Dermis microvascular lymphatic vessel endothelial cell (primary cell): ENCODE data around the gene ZNF516. TPM values are rescaled to one million over a fixed set of nuclear protein-coding genes. Genes with fewer than 3 reads are reported as not detected.

Source experiments
- DNase-seq, 2 donors: peaks; one replicate each; pipeline versions ENCODE4 v3.0.0 to v3.0.0-alpha.2; 2010; ENCODE audit warnings: low read depth in 2 of 2
- total RNA-seq: library from RNA; depleted of rRNA; stranded (reverse); fragments of >200 nt; gene quantifications from 2 replicates; pipeline ENCODE4 v1.2.1, GENCODE V29; 2014

The ZNF516 gene
- total RNA-seq, 1 donor from 2014 or later, result 8.2 TPM

DNA sequence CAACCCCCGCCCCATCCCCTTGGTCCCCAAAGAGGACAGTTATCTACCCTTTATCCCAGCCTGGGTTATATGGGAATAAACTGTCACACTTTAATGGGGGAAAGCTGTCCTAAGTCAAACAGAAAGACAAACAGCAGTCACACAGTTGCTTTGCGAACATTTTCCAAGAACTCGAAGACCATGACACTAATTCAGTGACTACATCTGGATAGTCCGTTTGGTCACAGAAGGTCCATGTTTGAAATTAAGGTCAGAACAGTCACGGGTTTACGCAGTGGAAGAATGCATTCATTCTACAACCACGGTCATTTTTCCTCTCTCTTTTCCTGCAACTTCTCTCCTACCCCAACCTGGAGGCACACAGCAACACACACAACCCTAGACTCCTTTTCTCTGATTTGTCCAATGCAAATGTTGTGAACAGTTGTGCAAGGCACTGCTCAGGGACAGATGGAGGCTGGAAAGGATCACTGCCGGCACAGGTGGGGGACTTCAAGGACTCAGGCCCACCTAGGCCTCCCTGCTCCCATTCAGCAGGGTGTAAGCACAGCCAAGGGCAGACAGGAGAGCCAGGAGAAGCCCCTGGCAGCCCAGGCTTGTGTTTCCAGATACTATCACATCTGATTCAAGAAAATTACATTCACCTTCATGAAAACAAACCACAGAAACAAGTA lies 39.9 kb downstream of the ZNF516 start:
- DNase-seq, result no peak

DNA sequence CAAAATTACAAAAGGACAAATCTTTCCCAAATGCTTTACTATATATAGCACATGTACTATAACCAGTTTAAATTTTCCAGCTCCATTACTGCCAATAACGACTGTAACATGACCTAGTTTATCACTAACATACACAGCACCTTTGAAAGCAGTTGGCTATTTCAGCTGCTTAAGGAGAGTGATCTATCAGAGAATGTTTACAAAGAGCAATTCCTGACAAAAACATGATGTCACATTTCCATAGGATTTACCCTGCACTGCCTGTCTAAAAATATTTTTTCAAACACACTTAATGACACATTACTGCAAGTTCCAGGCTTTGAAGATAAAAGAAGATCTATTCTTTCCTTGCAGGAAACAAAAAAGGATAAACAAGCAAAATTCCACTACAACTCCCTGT lies 40.6 kb downstream of the ZNF516 start:
- no peak for DNase-seq

DNA sequence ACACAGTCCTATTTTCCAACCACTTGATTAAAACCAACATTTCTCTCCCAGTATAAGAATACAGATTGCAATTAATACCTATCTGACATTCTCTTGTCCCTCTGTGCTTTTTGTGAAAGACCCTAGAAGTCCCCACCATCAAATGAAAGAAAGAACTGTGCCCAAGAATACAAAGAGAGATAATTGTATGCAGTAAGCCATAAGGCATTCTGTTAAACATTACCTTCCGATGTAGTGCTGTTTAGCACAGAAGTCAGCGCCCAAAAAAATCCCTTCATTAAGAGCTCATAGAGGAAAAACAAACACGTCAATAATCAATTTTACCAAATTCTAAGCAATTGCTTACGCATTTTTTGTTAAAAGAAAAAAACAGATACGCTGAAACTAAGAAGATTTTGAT lies 41.1 kb downstream of the ZNF516 start:
- no peak for DNase-seq

DNA sequence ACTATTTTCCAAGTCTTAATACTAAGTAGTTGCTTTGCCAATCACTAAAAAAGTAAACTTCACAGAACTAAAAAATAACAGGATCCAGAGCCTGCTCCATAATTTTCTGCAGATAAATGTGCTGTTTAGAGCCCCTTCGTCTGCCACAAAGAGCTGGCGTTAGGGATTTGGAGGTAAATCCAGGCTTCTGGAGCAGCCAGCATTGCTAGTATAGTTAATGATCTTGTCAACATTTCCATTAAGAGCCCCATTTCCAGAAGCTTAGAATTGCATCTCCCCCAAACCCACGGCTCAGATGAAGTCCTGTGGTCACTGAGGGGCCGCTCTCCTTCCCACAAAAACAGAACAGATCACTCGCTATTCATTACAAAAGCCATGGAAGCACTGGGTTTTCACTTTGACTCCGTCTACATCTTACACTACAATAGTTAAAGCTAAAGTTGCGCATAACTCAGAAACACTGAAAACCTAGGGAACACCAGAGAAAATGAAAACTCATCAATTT lies 41.9 kb downstream of the ZNF516 start:
- DNase-seq, result no peak

DNA sequence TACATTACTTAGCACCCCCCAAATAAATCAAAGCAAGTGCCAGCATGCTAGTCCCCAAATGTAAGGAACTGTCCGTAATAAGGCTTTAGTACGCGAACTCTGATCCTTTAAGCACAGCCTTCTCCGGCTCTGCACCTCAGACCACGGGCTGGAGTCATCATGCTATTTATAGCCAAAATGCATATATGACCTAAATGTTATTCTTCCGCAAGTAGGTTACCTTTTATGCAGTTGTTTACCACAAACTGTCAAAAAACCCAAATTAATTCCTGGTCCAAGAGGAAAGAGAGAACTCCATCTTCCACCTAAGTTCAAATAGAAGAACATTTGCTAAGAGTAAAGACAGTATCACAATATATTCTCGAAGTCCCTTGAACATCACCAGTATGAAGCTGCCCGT lies 42.7 kb downstream of the ZNF516 start:
- no peak for DNase-seq

DNA sequence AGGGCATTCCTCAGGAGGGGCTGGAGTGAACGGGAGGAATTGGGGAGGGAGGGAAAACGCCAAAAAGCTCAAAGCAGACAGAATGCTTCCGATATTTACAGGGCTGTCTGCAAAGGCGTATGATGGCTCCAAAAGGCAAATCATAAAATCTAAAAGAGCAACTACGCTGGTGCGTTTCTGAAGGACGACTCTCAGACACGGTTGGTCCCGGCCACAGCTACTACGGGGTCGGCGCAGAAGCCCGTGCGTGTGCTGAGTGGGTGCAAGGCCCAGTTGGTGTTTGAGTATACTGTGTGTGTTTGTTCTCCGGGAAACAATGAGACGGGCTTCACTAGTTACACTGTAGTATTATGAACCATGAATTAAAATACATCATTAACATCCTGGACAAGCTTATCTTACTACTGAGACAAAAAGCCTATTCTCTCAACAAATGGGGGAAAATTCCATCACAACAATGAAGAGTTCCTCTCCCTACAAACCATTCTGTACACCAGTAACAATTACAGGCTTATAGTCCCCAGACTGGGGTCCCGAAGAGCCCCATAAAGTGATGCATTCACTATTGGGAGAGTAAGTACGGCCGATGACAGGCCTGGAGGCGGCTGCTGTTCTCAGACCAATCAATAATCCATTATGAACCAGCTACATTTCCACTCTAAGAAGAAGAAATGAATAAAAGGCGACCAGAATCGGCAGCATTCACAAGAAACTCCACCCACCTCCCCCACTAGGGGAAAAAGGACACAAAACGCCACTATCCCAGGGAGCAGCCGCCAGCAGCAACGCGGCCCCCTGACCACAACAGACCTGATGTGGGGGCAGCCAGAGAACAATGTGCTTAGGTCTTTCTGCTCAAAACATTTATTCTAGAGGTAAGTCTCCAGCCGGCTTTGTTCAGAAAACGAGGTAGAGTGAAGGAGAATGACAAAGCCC lies 43.4 kb downstream of the ZNF516 start:
- DNase-seq, result peak in 1 of 2 donors; percentile 19

DNA sequence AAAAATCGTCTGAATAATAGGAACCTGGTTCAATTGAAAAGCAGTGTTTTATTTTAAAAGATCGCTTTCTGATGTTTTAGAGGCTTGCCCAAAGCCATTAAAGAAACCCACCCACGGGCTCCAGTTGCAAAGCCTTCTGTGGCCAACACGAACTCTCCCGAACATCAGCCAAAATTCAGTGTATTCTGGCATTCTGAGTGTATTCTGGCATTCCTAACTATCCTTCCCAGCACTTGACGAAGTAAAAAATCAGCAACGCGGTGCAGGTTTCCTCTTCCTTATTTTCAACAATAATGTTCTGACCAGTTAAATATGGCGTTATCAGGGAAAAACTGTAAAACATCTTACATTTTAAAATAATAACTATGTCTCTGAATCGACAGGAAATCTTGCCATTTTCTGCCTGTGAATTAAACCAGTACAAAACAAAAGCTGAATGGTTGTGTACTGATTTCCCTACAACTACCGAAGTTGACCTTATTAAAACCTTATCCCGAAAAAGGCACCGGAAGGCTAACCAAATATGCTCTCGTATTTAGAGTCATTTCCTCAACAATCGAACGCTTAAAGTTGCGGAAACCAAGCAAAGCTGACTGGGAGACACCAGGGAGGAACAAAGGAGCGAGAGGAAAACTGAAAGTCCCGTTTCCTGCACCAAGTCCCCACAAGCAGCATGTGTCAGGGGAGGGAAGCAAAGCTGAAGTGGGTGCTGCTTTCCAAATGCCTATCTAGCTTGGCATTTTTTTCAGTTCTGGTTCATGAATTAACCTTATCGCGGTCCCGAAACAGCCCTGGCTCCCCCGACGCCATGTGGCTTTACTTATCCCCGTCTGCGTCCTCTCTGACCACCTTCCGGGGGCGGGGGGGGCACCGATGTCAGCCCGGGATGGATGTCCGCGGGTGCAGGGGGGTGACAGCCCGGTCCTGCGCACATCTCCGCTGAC lies 44.3 kb downstream of the ZNF516 start:
- DNase-seq, result peak; percentile 59 to 64

DNA sequence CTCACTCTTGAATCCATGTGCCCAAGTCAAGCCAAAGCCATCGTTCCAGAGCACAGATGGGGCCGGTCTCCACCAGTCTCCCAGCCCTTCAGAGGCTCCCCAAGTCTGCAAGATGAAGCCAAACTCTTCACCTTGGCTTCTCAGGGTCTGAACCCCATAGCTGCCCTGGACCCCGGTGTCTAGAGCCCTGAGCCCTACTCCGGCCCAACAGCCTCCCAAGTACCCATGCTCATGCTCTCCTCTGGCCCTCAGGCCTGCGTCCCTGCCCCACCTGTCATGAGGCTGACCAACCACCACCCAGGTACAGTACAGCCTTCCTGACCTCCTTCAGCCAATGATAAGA lies 46.0 kb downstream of the ZNF516 start:
- no peak for DNase-seq

DNA sequence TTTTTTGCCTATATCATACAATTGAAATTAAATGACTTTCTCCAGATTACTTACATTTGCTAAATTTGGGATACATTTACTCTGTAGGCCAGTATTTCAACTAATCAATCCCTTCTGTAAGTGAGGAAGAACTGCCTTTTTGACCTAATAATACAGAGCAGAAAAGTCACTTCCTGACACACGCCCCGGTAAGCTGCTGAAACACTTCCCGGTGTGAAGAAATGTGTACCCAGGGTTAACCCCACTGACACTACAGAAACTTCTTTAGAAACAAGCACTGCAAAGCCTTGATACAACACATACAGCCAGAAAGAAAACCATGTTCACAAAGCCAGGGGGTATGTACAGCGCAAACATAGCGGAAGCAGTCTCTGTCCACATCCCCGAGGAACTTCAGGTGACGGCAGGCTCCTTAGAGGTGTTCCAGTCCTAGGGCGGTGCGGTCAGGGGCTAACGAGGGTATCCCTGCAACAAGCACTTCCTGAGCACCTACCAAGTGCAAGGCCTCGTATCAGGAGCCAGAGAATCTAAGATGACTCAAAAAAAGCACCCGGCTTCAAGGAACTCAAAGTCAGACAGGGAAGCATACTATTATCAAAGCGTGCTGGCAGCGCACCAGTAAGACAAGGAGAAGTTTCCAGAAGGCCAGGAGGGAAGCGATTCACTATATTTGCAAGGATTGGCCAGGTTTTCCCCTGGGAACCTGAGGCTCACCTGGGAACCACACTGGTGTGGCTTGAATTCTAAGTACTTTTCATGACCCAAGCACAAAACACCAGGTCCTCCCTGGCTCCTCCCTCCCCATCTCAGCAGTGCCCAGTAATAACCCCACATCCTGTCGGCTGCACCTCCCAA lies 46.6 kb downstream of the ZNF516 start:
- no peak for DNase-seq

DNA sequence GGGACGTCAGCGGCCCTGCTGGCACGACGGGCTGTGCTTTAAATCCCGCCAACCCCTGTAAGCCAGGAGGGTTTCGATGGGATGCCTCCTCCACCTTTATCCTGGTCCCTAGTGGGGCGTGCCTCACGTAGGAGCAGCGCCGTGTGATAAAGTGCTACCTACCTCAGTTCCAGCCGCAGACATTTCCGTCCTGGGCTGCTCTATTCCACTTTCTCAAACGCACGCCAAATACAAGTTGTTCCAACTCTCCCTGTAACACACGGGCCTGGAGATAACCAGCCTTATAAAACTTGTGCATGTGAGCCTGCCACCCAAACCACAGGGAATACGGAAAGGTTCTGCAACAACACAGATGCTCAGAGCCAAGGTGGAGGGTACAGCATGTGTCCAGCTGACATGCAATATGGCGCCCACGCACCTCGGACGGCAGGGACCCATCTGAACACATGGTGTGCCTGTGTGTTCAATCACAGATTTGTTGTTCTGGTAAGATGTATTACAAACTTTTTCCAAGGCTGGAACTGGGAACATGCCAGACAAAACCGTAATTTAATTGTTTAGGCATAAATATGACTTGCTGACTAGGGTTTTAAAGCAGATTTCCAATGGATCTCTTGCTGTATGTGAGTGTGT lies 47.7 kb downstream of the ZNF516 start:
- no peak for DNase-seq

DNA sequence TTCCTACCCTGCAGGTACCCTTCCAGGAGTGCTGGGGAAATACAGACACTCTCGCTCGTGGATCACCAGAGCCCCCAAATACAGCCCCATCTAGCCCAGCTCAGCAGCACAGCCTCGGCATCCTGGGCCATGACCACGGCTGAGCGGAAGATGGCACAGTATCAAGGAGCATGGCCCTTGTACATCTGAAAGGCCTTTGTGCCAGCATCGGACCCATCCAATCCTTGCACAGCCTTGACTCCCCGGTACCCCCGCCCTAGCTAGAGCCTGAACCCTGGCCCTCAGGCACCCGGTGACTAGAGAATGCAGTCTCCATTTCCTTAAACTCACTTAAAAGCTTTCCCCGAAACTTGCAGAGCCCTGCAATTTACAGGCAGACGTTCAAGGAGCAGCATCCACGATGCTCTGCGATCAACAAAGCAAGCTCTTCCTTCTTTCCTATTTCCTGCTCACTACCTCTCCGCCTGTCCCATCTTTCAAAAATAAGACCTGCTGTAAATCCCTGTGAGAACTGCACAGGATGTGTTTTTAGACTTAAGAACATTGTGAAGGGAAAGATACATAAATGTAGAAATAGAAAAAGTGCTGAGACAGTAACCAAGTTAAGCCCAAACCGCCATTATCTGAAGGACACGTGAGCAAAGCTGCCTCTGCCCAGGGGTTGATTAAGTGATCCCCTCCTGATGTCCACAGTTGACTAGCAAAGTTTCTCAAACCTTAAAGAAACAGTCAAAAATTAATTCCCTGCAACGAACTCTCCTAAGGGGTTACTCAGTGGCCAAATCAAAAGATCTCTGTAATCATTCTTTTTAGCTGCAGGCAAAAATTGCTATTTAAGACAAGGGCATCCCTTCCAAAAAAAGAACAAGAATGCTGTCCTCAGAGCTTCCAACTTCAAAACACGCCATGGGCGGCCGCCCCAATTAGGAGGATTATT lies 48.5 kb downstream of the ZNF516 start:
- DNase-seq, result no peak

DNA sequence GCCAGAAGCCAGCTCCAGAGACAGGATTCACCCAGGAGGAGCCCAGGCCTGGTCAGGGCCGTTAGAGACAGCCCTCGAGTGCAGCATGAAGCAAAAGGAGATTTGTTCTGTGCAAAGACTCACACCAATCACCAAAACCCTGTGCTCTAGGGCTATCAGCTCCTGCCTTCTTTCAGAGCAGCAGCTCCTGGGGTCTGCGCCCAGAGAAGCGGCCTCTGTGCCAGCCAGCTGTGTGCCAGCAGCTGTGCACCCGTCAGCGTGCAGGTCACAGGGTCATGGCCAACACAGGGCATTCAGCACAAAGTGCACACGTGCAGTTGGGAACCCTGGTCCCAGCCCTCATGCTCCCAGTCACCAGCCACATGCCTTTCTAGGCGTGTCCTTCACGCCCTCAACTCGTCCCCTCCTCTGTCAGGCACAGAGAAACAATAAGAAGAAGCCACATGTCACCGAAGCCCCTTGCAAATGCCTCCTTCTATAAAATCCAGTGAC lies 49.3 kb downstream of the ZNF516 start:
- DNase-seq, result no peak

DNA sequence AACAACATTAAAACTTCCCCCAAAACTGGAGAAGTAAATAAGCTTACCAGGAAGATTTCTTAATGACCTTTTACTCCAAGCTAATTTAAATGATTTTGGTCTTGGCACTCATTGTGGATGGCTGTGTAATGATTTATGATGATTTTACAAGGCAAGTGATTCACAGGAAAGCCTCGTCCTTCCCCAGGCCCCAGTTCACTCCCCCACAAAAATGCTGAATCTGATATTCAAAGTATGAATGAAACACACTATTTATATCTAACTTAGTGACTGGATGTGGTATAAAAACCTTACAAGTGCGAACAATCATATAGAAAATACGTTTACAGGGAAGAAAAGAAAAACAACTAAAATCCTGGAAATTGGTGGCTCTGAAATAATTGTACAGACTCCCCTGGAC lies 49.8 kb downstream of the ZNF516 start:
- DNase-seq, result peak in 1 of 2 donors; percentile 11

DNA sequence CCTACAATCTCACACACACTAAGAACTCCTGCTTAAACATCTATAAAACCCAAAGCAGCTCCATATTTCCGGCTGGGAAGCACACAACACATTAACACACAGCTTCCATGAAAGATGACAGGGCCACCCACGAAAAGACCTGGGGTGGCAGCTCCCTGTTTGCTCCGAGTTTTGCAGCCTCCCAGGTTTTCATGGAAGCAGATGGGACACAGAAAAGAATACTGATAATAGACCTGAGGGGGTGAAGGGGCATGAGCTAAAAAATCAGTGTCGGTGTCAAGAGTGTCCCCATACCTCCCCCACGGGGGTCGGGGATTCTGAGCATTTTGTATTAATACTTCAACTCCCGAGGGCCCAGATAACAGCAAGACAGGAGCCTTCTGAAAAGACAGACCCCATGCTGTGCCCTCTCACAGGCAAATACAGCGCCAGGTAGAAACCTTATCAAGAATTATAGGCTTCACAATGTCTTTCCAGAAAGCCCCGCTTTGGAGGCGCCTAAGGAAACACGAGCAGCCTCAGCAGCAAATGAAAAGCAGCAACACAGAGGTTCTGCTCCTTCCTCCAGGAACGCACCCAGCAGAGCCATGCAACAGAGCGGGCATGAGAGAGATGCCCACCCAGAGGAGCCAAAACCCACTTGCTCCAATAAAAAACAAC lies 50.5 kb downstream of the ZNF516 start:
- no peak for DNase-seq

DNA sequence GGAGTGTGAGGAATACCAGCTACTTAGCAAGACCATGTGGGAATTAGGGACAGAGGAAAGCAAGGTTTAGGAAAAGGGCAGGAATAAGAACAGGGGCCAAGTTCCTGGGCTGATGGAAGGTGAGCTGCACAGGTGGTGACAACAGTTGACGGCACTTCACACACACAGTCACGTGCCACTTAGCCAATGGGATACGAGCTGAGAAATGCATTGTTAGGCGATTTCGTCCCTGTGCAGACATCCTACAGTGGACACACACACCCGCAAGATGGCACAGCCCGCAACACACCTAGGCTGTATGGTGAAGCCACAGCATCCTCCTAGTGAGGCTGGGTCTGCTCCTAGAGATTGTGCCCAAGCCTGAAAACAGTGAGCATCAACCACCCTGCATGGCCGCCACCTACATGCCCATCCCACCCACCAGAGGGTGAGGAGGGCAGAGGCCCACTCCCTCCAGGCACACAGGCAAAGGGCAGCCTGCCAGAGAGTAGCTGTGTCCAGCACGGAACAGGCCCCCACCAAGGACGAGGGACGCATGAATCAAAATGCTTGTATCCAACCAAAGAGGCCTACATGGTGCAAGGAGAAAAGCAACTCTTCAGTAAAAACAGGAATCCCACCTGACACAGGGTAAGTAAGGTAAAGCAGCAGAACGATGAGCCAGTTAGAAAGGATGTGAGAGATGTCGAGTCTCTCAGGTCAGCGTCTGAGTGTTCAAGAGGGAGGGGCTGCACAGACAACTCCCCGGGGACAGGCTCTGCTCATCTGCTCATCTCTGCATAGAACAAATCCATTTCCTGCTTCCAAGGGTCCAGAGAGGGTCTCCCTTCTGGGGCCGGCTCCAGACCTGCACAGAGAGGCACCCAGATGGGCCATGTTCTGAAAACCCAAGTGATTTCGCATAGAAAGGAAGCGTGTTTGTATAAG lies 51.3 kb downstream of the ZNF516 start:
- DNase-seq, result no peak

DNA sequence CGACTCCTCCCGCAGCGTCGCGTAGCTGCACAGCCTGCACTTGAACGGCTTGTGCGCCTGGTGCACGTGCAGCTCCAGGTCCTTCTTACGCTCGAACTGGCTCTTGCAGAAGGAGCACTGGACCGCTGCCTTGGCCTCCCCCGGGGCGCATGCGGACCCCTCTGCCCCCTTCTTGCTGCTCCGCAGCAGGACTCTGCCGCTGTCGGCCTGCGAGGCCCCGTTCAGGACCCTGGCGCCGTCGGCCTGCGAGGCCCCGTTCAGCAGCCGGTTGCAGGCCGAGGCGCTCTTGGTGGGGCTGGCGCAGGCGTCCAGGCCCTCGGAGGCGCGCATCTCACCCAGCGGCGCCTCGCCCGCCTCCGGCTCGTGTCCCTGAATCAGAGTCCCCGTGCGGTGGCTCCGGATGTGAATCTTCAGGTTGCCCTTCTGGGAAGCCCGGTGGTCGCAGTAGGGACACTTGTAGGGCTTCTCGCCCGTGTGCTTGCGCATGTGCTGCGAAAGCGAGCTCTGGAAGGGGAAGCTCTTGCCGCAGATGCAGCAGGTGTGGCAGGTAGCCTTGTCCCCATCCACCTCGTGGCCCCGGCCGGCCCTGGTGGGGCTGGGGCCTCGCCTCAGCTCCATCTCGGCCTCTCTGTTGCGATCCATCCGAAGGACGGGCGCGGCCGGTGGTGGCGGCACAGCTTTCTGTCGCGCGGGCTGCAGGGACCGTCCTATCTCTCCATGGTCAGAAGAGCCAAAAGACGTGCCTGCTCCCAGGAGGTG lies 52.5 kb downstream of the ZNF516 start:
- no peak for DNase-seq
